ENCODE results near the gene C5. TPM values are rescaled to one million over a fixed set of nuclear protein-coding genes. Genes with fewer than 3 reads are reported as not detected.
A peak's percentile ranks its signal among the peaks of the same experiment; 100 is the strongest.

C5 gene
- total RNA-seq, 1 donor: 2.7 TPM

DNA sequence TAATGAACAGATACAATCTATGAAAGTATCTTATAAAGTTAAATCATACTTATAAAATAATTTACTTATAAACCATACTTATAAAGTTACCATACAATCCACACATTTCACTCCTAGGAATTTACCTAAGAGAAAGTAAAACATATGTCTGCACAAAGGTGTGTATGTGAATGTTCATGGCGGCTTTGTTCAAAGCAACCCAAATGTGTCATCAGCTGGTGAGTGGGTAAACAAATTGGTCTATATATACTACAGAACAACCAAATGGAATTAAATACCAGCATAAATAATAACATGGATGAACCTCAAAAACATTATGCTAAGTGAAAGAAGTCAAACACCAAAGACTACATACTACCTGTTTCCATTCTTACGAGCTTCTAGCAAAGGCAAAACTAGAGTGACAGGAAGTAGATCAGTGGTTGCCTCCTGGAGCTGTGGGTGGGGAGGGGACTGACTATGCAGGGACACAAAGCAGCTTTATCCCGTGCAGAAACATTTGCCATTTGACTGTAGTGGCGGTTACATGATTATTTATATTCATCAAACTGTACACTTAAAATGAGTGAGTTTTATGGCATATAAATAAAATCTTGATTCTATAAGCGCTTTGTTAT is 134.1 kb downstream of the C5 start:
- DNase-seq (ENCODE audit: low read depth in 2 of 3, low spot score in 2 of 3): peak in 1 of 3 donors; percentile 39

- no peak for DNase-seq (ENCODE audit: low read depth in 2 of 3, low spot score in 2 of 3)
Observed at GRCh38 chr9:120914953-120915352, 135.1 kb downstream of the C5 start.

DNA sequence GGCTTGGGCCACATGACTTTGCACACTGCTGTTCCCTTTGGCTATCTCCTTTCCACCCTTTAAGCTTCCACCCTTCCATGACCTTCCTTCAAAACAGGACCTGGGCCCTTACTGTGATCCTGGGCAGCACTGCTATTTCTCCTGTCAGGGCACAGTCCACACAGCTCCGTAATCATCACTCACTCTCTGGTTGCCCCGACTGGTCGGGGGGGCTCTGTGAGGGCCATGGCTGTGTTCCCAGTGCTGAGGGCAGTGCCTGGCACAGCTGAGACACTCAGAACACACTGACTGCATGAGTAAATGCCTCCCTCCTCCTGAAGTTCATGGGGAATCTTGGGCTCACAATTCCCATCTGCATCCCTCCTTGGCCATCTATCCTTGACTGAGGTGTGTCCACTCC is 135.7 kb downstream of the C5 start:
- DNase-seq (ENCODE audit: low read depth in 2 of 3, low spot score in 2 of 3): no peak

DNA sequence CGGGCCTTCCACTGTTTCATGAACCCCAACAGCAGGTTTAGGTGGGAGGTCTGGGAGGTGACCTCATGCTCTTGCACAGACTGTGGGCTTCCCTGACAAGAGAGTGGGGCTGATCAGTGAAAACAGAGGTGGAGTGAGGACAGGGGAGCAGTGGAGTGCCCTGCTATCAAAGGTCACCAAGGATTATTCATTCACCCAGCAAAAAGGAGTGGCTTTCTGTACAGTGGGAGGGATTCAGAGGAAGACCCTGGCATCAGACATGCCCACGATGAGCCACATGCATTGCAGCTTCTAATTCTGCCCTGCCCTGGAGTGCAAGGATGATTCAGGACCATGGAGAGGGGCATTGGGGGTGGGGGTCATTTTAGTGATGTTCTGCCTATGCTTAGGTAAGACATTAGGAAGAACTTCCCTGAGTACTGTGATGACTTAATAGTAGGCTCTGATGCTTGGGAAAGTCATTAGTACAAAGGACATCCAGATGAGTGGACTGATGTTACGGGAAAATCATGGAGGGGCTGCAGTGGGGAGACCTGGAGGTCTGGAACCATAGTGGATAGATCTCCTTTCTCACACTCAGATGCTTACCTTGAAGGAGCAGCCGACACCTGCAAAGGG is 136.3 kb downstream of the C5 start:
- DNase-seq (ENCODE audit: low read depth in 2 of 3, low spot score in 2 of 3): peak in 1 of 3 donors; percentile 45

GRCh38 chr9:120912958-120913646 is 137.0 kb downstream of the C5 start:
- no peak for DNase-seq (ENCODE audit: low read depth in 2 of 3, low spot score in 2 of 3)

DNA sequence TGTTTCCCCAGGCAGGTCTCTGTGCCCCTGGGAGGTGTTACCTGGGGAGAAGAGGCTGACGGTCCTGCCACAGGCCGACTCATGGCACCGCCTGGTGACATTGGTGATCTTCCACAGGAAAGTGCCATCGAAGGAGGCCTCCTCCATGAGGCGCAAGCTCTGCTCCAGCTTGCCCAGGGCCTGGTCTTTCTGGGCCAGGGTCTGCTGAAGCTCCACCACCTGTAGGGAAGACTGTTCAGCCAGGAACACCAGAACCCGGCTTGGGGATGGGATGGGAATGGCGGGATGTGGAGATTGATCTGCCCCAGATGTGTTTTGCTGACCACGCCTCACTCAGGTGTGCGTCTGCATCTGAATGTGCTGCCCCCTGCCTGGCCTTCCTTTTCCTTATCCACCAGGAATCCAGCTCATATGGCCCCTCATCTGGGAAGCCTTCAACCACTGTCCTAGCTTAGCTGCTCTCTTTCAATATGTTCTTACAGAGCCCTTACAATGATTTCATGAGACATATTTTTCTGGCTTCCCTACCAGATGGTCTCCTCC is 138.7 kb downstream of the C5 start:
- DNase-seq (ENCODE audit: low read depth in 2 of 3, low spot score in 2 of 3): no peak

- no peak for DNase-seq (ENCODE audit: low read depth in 2 of 3, low spot score in 2 of 3)
Observed at GRCh38 chr9:120910643-120911042, 139.4 kb downstream of the C5 start.

- peak in 2 of 3 donors; percentile 44 to 74 for DNase-seq (ENCODE audit: low read depth in 2 of 3, low spot score in 2 of 3)
Observed at GRCh38 chr9:120909904-120910303, 140.2 kb downstream of the C5 start.

DNA sequence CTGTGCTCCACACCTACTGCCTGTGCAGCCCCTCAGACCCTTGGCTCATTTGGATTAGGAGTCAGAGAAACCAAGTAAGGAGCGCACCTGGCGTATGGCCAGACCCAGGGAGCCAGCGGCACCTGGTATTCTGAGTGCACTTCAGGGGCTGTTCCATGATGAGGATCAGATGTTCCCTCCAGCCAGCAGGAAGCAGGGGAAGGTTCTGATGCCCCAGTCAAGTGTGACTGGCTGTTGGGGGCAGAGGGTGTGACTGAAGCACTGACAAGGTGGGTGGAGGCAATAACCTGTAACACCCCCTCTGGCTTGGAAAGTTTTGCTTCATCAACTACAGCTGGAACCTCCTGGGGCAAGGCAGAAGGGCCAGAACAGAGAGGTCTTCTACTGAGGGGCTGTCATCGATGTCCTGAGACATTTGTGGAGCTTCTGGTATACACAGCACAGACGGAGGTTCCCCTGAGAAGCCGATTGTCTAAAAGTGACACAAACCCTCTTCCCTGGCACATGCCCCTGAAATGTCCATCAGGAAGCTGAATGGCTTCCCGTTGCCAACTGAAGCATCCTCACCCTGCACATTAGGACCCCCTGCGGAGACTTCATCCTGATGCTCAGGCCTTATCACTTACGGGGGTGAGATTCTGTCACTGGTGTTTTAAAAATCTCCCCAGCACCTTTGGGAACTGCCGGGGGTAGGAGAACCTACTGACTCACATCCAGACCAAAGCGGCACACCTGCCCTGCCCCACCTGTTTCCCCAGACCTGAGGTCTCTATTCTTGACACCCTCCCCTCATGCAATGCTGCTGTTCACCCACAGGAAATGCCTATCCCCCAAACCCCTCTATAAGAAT is 144.5 kb downstream of the C5 start:
- no peak for DNase-seq (ENCODE audit: low read depth in 2 of 3, low spot score in 2 of 3)

DNA sequence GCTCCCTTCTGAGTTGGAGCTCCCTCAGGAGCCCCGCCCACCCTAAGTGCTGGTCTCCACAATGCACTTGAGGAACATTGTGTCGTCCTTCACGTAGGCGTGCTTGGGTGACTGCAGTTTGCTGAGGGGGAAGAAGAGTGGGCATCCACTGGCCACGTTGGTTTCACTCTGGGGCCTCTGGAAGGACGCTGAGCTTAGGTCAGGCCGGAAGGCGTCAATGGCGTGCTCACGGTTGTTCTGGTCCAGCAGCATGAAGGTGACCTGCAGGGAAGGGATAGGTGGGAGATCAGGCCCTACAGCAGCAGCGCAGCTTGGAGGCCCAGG is 145.1 kb downstream of the C5 start:
- no peak for DNase-seq (ENCODE audit: low read depth in 2 of 3, low spot score in 2 of 3)

- DNase-seq (ENCODE audit: low read depth in 2 of 3, low spot score in 2 of 3): peak in 1 of 3 donors; percentile 57
Observed at GRCh38 chr9:120904061-120904977, 145.8 kb downstream of the C5 start.

GRCh38 chr9:120902569-120903535 is 147.2 kb downstream of the C5 start:
- no peak for DNase-seq (ENCODE audit: low read depth in 2 of 3, low spot score in 2 of 3)

Other genes with a start within 250 kb of the C5 start
- 10.2 TPM for gene PSMD5, start 207.4 kb downstream of the C5 start, total RNA-seq
- gene PHF19, start 173.1 kb downstream of the C5 start, total RNA-seq: 45.2 TPM
- 2.2 TPM for gene TRAF1, start 123.5 kb downstream of the C5 start, total RNA-seq
- 30.7 TPM for gene CNTRL, start 24.7 kb upstream of the C5 start, total RNA-seq
- gene RAB14, start 151.6 kb upstream of the C5 start, total RNA-seq: 17.8 TPM
- 384 TPM for gene GSN, start 217.9 kb upstream of the C5 start, total RNA-seq